ENCODE data around the gene UBA6.
A peak's percentile ranks its signal among the peaks of the same experiment; 100 is the strongest.
"Not testable (repeated sequence)": the region's sequence is repeated elsewhere in the genome, so short reads cannot be mapped to it uniquely, and the experiment has no call there.

The UBA6 gene

DNA sequence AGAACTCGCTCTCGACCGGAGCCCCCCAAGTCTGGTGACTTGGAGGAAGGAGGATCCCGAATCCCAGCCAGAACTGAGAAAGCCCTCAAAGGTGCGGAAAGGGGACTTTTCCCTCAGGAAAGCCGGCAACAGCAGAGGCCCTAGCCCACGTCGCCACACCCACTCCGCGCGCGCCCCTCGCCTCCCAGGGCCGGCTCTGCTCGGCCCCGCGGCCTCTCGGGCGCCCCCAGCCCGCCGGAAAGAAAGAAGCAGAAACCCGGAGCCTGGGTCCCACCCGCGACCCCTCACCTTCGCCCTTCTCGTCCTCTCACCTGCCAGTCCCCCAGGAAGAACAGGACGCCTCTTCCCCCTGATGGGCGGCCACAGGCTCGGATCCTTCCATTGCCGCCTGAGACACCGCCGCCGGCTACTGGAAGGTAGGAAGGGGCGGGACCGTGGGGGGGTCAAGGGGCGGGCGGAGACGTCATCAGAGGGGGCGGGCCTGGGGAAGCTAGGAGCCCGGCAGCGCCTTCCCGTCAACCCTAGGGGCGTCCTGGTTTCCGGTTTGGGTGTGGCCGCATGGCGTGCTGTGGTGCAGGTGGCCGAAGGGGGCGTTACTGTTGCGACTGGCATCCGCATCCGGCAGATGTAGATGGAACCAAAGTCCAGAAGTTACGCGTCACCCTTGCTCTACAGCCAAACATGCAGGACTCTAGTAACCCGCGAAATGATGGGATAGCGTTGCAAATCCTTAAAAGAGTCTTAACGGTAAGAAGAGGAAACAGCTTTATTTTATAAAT is at the start of gene UBA6:
Gene UBA6, minus strand, starts transcription at position 418 of the 779 bp plus-strand sequence. Its CDS starts 36 bp downstream, at position 382.
- DNase-seq (ENCODE audit: low spot score), result peak; percentile 94

GRCh38 chr4:67750691-67751090 is 49.7 kb upstream of the UBA6 start:
- DNase-seq (ENCODE audit: low spot score), result peak; percentile 46

DNA sequence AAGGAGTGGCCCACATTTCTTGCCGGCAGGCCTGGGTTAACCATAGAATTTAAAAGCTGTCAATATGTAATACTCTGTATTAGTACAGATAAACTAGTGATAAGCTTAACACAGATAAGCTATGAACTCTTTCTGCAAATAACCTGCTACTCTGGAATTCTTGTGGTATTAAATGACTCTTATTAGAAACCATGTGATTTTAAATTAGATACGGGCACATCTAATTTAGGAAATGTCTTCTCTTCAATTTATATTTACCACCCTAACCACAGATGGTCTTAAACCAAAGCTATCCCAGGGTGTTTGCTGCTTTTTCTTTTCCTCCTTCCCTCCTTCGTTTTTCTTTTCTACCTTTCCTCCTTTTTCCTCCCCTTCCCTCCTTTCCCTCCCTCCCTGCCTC is 48.3 kb upstream of the UBA6 start:
- DNase-seq (ENCODE audit: low spot score), result no peak

DNA sequence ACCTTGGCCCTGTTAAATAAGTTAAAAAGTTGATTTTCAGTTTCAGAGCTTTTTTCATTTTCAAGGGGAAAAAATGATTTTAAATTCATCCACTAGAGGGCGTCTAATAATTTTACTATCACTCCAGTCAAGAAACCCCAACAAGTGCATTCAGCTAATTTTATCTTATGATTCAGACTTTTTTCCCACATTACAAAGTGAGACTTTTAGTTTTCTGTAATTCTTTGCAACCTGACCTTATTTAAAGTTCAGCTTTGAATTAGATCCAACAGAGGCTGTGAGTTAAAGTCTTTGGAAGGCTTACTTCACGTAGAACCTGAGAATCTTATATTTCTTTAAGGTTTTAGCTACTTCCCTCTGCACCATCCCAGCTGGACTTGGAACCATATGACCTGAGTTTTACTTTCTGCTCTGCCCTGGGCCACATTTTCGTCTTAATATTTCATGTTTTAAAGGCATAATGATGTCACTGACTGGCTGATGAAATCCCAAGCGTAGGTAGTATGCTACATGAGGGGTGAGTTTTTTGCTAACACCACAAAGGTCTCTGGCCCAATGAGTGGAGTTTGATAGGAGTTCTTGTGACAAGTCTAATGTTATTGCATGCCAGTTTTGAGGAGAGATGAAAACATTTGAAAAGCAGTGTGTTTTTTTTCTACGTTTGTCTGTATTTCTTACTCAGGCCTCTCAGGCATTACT is 46.0 kb upstream of the UBA6 start:
- DNase-seq (ENCODE audit: low spot score), result peak; percentile 45

DNA sequence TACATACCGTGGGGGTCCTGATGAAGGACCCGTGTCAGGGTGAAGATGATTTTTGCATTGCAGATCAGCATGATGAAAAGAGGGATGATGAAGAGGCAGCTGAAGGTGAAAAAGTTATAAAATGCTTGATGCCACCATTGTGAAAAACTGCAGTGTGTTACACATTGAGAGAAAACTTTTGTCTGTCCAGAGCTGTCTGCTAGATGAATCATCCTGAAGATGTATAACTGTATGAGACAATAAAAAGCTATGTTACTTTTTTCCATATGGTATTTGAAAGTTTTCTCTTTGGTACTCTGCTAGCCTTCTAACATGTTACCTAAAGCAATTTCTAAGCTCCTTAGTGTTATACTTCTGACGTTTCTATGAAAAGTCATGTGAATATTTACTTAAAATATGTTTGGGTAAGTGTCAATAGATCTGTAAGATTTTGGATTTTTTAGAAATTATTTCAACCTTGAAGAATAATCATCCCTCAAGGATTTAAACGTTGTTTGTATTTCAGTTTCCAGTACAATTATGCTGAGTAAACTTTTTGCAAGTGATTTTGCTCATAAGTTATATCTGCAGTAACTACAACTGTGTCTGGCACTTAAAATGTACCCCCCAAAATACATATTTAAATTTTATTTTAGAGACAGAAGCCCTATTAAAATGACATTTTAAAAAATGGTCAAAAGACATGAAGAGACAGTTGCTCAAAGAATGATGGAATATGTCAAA is 43.8 kb upstream of the UBA6 start:
- DNase-seq (ENCODE audit: low spot score), result no peak

DNA sequence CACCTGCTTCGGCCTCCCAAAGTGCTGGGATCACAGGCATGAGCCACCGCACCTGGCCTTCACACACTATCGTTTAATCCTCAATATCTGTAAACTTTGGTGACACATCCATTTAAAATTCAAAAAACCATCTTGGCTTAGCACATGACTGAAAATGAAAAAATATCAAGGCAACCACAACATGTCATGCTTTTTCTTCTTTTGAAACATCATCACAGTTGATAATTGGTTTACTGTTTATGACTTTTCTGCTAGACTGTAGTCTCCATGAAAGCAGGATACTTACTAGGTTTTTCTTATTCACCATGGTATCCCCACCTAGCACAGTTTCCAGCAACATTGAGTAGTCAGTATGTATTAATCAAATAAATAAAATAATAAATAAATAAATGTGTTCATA is 42.2 kb upstream of the UBA6 start:
- DNase-seq (ENCODE audit: low spot score), result no peak

- no peak for DNase-seq (ENCODE audit: low spot score)
Measured at GRCh38 chr4:67736262-67736661, 35.3 kb upstream of the UBA6 start.

- DNase-seq (ENCODE audit: low spot score), result no peak
Measured at GRCh38 chr4:67735325-67735724, 34.4 kb upstream of the UBA6 start.

- DNase-seq (ENCODE audit: low spot score), result not testable (repeated sequence)
Measured at GRCh38 chr4:67730511-67730910, 29.6 kb upstream of the UBA6 start.

- DNase-seq (ENCODE audit: low spot score), result no peak
Measured at GRCh38 chr4:67727124-67727850, 26.3 kb upstream of the UBA6 start.

GRCh38 chr4:67725981-67726380 is 25.0 kb upstream of the UBA6 start:
- DNase-seq (ENCODE audit: low spot score), result no peak

- DNase-seq (ENCODE audit: low spot score), result peak; percentile 30
Measured at GRCh38 chr4:67725132-67725531, 24.2 kb upstream of the UBA6 start.

GRCh38 chr4:67723949-67724348 is 23.0 kb upstream of the UBA6 start:
- no peak for DNase-seq (ENCODE audit: low spot score)

GRCh38 chr4:67723341-67723740 is 22.4 kb upstream of the UBA6 start:
- DNase-seq (ENCODE audit: low spot score), result no peak

- DNase-seq (ENCODE audit: low spot score), result no peak
Measured at GRCh38 chr4:67721770-67722597, 21.0 kb upstream of the UBA6 start.

DNA sequence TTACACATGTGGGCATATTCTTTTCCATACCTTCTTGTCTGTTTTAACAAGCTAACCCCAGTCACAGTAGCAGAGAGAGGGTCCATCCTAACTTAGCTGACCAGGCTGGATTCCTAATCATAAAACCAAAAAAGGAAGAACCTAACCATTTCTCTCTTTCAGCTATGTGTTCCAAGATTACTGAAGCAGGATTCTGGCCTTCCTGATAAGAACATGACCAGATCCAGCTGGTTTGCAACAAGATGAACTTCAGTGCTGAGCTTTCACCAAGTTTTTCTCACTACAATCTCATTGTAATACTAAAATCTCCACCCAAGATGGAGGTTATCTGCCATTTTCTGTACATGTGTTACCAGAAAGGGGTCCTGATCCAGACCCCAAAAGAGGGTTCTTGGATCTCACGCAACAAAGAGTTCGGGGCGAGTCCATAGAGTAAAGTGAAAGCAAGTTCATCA is 20.4 kb upstream of the UBA6 start:
- DNase-seq (ENCODE audit: low spot score), result no peak

- DNase-seq (ENCODE audit: low spot score), result no peak
Measured at GRCh38 chr4:67719953-67720617, 19.1 kb upstream of the UBA6 start.

- DNase-seq (ENCODE audit: low spot score), result no peak
Measured at GRCh38 chr4:67718848-67719247, 17.9 kb upstream of the UBA6 start.

- DNase-seq (ENCODE audit: low spot score), result no peak
Measured at GRCh38 chr4:67717586-67717985, 16.6 kb upstream of the UBA6 start.

DNA sequence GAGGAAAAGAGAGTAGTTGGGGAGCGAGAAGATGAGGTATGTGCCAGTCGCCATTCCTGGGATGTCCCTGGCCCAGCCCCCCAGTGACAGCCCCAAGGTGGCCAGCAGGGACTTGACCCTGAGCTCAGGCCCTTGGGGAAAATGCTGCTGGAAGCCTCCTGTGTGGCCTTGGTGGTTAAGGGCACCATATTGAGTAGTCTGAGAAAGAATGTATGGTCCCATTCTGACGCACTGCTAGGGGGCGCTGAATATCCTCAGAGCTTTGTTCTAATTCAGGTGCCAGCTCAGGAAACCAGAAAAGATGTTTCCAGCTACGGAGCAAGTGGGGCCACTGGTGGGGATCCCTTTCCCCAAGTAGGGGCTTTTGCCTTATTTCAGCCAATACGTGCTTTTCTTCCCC is 14.0 kb upstream of the UBA6 start:
- DNase-seq (ENCODE audit: low spot score), result no peak

DNA sequence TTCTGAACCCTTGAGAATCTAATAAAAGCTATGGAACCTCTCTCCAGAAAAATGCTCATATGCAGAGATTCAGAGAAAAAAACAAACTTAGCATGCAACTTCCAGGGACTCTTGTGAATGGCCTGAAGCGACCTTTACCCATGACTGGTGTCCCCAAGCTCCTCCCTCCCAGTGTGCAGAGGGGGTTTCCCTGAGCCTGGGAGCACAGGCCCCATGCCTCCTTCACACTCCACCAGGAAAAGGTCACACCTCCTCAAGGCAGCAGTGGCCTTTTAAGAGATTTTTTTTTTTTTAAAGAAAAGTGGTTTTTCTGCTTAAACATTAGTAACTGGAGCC is 13.3 kb upstream of the UBA6 start:
- DNase-seq (ENCODE audit: low spot score), result no peak
